Activated CD8-positive, alpha-beta memory T cell treated with anti-CD3 and anti-CD28 coated beads for 4 hours (primary cell): Measurements from ENCODE around the gene RIPK4.
"Not testable (repeated sequence)": the region's sequence is repeated elsewhere in the genome, so short reads cannot be mapped to it uniquely, and the experiment has no call there.

ENCODE experiments used
- DNase-seq, 2 donors: peaks; one replicate each; pipeline ENCODE4 v3.0.0-alpha.2; 2020; ENCODE audit warnings: low read depth in 2 of 2

Gene RIPK4

DNA sequence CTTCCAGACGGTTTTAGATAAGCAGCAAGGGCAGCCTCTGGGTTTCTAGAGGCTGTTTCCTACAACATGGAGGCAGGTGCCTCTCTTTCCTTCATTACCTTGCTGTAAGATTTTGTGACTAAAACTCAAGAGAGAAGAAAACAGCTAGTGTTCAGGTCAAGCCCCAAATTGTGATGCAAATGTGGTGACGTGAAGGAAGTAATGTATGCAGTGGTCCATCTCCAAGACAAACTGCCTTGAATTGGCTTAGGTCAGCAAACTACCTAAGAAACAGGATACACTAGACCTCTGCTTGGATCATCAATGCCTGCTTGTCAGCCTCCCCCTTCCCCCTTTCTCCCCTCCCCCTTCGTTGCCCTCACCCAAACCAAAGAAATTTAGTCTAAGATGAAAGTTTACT, 28.9 kb upstream of the RIPK4 start:
- no peak for DNase-seq

GRCh38 chr21:41794600-41794999, 27.7 kb upstream of the RIPK4 start:
- DNase-seq: no peak

GRCh38 chr21:41792711-41793110, 25.9 kb upstream of the RIPK4 start:
- no peak for DNase-seq

DNA sequence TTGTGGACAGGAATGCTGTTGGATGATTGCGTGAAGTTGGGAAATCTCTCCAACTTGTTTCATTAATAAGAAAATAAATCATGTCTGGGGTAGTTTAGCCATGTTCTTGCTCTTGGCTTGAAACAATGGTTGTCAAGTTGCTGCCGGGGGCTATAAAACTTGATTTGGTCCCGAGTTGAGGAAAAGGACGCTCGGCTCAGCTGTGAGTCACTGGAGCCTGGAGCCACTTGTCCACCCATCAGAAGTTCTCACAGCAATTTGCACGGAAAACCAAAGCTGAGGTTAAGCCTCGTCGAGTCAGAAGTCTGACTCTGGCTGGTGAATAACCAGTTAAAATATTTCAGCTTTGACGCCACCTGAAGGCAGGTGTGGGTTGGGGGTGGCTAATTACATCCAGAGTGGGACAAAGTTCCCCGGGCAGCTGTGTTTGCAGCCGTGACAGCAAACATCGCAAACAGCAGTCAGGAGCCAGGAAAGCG, 19.7 kb upstream of the RIPK4 start:
- no peak for DNase-seq

DNA sequence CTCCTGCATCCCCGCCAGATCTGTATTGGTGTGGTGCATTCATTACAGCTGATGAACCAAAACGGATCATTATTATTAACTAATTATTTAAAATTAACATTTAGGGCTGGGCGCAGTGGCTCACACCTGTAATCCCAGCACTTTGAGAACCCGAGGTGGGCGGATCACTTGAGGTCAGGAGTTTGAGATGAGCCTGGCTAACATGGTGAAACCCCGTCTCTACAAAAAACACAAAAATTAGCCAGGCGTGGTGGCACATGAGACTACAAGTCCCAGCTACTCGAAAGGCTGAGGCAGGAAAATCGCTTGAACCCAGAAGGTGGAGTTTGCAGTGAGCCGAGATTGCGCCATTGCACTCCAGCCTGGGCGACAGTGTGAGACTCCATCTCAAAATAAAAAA, 18.4 kb upstream of the RIPK4 start:
- not testable (repeated sequence) for DNase-seq

DNA sequence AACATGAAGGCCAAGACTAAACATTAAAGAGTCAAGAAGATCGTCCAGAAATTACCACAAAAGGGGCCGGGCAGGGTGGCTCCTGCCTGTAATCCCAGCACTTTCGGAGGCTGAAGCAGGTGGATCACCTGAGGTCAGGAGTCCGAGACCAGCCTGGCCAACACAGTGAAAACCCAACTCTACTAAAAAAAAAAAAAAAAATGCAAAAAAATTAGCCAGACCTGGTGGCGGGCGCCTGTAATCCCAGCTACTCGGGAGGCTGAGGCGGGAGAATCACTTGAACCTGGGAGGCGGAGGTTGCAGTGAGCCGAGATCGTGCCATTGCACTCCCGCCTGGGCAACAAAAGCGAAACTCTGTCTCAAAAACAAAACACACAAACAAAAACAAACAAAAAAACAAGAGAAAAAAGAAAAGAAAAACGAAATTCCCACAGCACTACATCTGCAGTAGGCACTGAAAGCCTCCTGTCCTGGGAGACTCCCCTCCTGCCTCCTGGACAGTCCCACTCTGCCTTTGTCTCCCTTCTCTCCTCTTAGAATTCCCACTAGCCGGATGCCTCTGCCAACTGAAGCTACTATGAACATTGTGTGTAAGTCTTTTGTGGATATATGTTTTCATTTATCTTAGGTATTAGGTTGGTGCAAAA, 17.7 kb upstream of the RIPK4 start:
- no peak for DNase-seq

DNA sequence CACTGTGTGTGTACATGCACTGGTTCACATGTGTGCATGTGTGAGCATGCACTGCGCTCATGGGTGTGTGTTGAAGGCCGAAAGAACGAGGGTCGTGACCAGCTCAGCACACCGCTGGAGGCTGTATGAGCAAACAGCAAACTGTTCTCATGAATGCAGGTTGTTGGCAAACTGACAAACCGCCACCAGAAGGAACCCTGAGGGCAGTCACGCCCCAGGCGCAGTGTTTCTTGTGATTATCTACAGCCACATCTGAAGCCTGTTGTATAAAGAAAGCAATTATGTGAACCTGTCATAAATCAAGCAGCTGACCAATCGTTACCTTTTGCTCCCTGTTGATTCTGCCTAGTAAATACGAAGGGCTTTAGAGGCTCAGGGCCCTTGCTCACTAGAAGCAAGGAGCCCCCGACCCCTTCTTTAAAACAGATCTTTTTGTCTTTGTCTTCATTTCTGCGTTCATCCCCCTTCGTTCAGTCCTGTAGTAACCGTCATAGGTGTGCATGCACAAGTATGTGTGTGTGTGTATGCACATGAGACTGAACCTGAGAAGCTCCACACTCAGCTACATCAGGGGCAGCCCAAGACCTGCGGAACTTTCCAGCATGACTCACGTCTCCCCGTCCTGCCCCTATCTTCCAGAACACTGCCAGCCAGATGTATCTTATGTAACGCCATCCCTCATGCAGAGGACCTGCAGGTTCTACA, 16.8 kb upstream of the RIPK4 start:
- no peak for DNase-seq

DNA sequence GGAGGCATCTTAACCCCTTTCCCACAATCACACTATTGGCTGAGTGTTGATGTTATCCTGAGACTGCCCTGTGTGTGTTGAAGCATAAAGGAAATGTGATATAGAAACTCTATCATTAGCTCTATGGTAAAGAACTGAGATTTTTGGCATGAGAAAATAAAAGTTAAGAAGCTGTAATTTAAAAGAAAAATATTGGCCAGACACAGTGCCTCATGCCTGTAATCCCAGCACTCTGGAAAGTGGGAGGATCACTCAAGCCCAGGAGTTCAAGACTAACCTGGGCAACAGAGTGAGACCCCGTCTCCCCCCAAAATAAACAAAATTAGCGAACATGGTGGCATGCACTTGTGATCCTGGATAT, 14.2 kb upstream of the RIPK4 start:
- no peak for DNase-seq

DNA sequence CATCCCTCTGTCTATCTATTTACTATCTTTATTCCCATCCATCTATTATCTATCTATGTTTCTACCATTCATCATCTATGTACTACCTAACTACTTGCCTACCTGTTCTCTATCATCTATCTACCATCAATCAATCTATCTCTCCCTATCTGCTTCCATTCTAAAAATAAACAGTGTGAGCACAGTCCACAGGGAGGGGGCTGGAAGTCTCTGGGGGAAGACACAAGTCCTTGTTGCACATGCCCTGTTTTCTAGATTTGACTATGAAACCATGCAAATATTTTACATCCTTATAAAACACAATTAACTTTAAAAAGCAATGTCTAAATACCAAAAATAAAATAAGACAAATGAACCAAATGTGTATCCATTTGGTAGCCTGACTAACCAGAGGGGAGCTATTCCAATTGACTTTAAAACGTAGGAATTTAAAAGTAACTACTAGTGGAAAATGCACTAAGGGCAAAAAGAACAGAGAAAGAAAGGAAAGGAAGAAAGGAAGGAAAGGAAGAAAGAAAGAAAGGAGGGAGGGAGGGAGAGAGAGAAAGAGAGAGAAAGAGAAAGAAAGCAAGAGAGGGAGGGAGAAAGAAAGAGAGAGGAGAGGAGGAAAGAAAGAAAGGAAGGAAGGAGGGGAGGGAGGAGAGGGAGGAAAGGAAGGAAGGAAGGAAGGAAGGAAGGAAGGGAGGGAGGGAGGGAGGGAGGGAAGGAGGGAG, 13.6 kb upstream of the RIPK4 start:
- DNase-seq: no peak

- DNase-seq: no peak
Observed at GRCh38 chr21:41779659-41780058, 12.8 kb upstream of the RIPK4 start.

DNA sequence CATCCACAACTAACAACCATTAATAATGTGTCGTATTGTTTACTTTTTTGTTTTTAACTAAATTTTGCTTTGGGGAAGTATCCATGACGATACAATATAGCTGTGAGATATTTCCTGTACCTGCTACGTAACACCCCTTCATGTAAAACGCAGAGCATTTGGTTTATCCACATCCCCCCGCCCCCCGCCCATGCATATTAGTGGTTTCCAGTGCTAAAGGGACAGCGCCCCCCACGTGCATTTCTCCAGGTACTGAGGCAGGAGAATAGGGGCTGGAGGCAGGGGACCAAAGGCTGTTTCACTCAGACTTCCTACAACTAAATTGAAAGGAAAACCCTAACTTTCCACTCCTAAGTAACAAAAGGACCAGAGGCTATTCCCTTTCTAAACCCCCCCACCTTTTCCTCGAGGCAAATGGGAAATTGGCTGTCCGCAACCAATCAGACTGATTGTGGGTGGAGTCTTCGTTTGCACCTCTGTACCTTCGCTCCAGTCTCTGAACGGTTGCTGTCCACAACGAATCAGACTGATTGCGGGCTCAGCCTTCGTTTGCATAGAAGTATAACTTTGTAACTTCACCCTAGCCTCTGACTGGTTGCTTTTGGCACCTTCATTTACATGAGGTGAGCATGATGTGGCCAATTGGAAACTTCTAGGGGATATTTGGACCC, 12.2 kb upstream of the RIPK4 start:
- DNase-seq: no peak

GRCh38 chr21:41777951-41778815, 11.3 kb upstream of the RIPK4 start:
- no peak for DNase-seq

DNA sequence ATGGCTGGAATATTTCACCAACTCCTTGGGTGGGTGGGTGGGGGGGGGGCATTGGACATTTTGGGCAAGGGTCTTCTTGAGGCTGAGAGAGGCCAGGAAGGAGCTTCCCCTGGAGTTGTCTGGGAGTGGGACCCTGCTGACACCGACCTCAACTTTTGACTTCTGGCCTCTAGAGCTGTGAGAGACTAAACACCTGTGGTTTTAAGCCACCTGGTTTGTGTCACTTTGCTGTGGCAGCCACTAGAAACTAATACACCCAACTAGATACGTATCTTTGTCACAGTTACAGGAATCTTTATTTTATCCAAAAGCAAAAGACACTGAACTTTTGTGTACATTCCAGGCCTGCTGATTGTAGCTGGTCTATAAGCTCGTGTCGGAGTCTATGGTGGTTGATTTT, 9.9 kb upstream of the RIPK4 start:
- DNase-seq: no peak

DNA sequence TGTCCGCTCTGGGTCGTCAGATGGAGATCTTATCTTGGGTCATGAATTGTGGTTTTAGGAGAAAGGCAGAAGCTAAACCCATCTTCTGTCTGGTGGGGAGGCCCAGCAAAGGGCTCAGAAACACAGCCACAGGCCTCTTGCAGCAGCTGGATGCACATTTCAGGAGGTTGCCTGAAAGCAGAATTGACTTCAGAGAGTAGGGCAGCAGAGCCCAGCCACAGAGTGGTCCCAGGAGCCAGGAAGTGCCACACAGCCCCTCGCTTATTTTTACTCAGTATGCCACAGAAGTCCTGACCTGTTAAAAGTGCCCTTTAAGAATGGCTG, 8.3 kb upstream of the RIPK4 start:
- no peak for DNase-seq

- no peak for DNase-seq
Observed at GRCh38 chr21:41774467-41775148, 7.8 kb upstream of the RIPK4 start.

DNA sequence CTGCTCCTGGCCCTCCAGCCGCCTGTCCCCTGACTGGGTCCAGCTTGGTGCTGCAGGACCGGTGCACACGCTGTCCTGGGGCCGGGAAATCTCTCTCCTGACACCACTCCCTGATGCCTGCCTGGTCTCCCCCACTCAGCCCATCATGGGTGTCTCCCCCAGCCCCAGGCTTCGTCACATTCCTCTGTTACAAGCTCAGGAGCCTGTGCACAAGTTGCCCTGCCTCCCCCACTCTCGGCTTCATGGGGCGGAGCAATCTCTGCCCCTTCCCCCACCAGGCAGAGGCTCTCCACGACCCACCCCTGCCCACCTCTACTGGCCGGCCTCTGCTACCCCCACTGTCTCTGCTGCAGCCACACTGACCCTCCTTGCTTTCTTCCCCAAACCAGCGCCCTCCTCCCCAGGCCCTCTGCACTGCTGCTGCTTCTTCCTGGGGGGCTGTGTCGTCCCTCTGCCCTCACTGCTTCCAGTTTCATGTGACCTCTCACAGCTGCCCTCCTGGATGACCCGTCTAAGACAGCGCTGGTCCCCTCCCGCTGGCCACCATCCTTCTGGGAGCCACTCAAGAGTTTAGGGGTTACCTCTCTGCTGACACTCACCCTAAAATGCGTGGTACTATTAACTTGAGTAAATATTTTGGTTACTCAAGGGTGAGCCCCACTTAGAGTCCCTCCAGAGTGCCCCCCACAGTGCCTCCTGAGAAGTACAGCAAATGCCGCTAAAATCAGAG, 5.7 kb upstream of the RIPK4 start:
- DNase-seq: no peak

DNA sequence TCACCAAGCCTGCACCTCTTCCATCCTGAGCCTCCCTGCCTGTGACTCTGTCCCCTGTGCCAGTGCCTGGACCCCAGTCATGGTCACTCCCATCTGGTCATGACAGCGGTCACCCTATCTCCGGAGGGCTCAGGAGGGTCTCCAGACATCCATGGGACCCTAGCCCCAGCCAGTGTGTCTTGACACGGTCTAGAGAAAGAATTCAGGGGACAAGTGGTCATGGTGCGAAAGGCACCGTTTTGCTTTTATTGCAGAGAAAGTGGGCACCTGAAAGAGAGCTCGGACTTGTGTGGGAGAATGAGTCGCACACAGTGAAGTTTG, 4.7 kb upstream of the RIPK4 start:
- DNase-seq: no peak

DNA sequence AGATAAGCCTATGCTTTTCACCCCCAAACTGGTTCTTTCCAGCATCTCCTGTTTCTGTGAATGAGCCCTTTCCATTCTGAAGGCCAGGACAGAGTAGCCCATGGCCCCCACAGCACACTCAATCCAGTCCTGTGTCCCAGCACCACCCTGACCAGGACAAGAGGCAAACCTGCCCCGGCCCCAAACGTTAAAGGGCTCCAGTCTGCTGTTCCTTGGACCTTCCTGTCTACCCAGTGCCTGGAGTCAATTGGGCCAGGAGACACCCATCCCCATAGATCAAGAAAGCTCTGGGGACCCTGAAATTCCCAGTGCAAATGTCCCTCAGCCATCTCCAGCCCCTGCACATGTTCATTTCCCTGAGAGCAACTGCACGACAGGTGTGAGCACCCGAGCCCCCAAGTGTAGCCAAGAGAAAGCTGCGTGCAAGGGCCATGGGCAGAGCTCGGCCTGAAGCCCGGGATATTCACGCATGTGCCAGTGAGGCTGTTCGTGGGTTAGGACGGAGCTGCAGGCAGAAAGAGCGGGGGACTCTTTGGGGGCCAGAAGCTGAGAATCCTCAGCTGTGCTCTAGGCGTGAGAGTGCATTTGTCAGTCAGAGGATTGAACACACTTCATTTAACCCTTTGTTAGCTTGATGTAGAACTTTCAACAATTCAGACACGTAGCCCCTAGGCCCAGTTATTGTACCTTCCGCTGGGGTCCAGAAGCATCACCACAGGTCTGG, 4.2 kb upstream of the RIPK4 start:
- no peak for DNase-seq

DNA sequence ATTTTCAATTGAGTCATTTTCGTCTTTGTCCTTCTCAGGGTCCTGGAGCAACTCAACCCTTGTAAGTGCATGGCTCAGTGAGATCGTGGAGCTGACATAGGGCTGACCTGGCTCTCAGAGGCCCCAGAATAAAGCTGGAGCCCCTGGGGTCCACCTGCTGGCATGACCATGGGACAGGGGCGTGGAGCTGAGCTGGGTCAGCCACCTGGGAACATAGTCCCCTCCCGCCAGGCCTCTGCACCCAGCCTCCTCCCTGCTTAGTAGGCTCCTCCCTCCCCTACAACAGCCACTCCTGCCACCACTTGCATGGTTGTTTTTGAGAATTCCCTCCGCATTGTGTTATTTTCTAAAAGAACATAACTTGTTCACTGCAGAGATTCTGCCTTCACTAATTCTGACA, 3.1 kb upstream of the RIPK4 start:
- no peak for DNase-seq

DNA sequence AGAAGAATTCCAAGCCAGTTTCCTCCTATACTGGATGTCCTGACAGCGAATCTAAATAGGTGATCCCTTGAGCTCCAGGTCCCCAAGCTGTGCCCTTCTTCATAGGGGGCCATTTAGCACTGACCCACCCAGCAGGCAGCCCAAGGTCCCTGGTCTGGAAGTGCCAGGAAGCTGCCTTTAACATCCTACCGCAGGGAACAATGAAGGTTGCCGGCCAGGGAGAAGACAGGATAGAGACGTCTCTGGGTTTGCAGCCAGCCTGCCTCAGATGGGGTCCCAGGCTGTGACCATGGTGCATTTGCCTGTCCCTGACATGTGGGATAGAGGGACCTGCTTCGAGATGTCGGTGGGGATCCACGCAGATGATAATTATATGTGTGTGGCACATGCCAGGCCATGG, 2.7 kb upstream of the RIPK4 start:
- DNase-seq: no peak
